Stimulated activated CD8-positive, alpha-beta memory T cell treated with anti-CD3 and anti-CD28 coated beads, Interleukin-12 subunit alpha, Interleukin-12 subunit beta, amount 100 ng/mL, for 4 hours (primary cell): Measurements from ENCODE around the gene TMEM33.

Experiments used
- DNase-seq: peaks from one replicate; pipeline ENCODE4 v3.0.0-alpha.2; 2020; ENCODE audit warnings: low read depth

Gene TMEM33

GRCh38 chr4:41999321-41999720 lies 64.1 kb downstream of the TMEM33 start:
- no peak for DNase-seq

- DNase-seq: no peak
Measured at GRCh38 chr4:42008011-42008786, 73.0 kb downstream of the TMEM33 start.
